Loucy (cell line): ENCODE measurements around the gene GNB5.

ENCODE experiments used
- CTCF ChIP-seq: fragments of 200-600 bp; sonication (generic); conservative IDR thresholded peaks from 2 replicates; pipeline ENCODE4 v1.5.1; 2014; ENCODE audit warnings: mild to moderate bottlenecking, antibody characterized with exemption, low read length
- EZH2phosphoT487 ChIP-seq: fragments of 200-600 bp; IDR thresholded peaks from 2 replicates; pipeline ENCODE4 v1.6.1; 2018; ENCODE audit warnings: antibody characterized with exemption, mild to moderate bottlenecking, moderate library complexity, borderline replicate concordance

GRCh38 chr15:52233405-52233804 is 42.2 kb upstream of the GNB5 start:
- TF ChIP-seq CTCF (no peak), EZH2phosphoT487 (no peak)
